Mesodermal cell (in vitro differentiated cells): ENCODE measurements around the gene OTOGL.
"Not testable (repeated sequence)": the region's sequence is repeated elsewhere in the genome, so short reads cannot be mapped to it uniquely, and the experiment has no call there.

Experiments used
- H3K27ac ChIP-seq: 2 replicates; pipeline ENCODE4 v1.7.0; 2013; ENCODE audit warnings: mild to moderate bottlenecking, low read depth, low read length, moderate library complexity; ENCODE audit not compliant: severe bottlenecking
- H3K36me3 ChIP-seq: 2 replicates; pipeline ENCODE4 v1.7.1; 2013; ENCODE audit warnings: mild to moderate bottlenecking, low read length, moderate library complexity; ENCODE audit not compliant: control insufficient read depth, insufficient read depth
- H3K4me1 ChIP-seq: one replicate; pipeline ENCODE4 v1.7.1; 2013; ENCODE audit warnings: mild to moderate bottlenecking, low read length; ENCODE audit not compliant: insufficient read depth, control insufficient read depth, poor library complexity, severe bottlenecking
- H3K4me3 ChIP-seq: 2 replicates; pipeline ENCODE4 v1.7.0; 2013; ENCODE audit warnings: low read length, control low read depth, mild to moderate bottlenecking; ENCODE audit not compliant: insufficient read depth, poor library complexity, severe bottlenecking; ENCODE audit errors: extremely low read depth
- H3K9me3 ChIP-seq: 2 replicates; pipeline ENCODE4 v1.7.1; 2013; ENCODE audit warnings: mild to moderate bottlenecking, low read length, moderate library complexity; ENCODE audit not compliant: control insufficient read depth
- WGBS, 2 experiments: methylation state at CpG; one replicate each; pipeline ENCODE4 v1.1.5; 2013; ENCODE audit warnings: missing lambda C conversion rate in 2 of 2; ENCODE audit not compliant: insufficient coverage in 2 of 2; 5-methylcytosine and 5-hydroxymethylcytosine counted together

Gene OTOGL

DNA sequence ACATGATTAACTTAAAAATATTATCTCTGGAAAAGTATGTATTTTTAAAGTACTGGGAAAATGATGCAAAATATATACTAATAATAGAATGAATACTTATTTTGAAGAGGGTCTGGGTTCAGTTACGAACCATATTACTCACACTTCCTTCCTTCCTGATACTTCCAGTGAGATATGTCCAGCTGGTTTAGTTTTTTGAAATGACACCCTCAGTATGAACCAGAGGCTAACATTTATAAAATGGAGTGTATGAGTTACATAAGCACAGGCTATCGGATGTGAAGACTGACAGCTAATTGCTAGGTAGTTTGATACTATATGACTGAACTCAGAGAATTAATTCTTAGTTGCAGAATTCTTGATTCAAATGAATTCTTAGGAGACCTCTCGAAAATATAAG lies 122.9 kb downstream of the OTOGL start:
- 88 to 90% methylated on average over 1 to 2 of the region's 3 CpGs for WGBS, 2 experiments
- no peaks in the 10 kb centered on the region for H3K36me3 ChIP-seq

DNA sequence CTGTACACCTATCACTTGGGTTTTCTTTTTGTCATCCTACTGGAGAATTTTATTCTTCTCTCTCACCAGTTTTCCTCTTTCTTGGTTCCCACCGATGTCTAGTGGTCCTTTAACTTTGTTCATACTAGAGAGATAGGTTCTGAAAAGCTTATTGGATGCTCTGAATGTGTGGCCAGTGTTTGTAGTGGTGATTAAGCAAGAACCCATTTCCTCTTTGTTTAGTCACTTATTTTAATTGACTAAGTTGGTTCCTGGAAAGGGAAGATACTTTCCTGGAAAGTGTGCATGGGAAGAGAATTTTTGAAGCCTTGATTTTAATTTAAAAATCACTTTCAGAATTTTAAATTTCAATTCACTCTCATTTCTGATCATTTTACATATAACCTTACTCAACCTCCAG lies 127.2 kb downstream of the OTOGL start:
- Histone ChIP-seq H3K27ac (no peak overlapping the region), H3K36me3 (no peaks in the 10 kb centered on the region), H3K9me3 (no peaks in the 10 kb centered on the region), H3K4me3 (no peak overlapping the region), H3K4me1 (peaks cover 27% of the 10 kb centered on the region)
- WGBS, 2 experiments, result no CpG with 5 or more reads among the region's 1 CpG

More for the DNA sequence above, 122.9 kb downstream of the OTOGL start:
- Histone ChIP-seq H3K4me1 (peaks cover 28% of the 10 kb centered on the region), H3K27ac (no peak overlapping the region), H3K9me3 (no peaks in the 10 kb centered on the region), H3K4me3 (no peak overlapping the region)

DNA sequence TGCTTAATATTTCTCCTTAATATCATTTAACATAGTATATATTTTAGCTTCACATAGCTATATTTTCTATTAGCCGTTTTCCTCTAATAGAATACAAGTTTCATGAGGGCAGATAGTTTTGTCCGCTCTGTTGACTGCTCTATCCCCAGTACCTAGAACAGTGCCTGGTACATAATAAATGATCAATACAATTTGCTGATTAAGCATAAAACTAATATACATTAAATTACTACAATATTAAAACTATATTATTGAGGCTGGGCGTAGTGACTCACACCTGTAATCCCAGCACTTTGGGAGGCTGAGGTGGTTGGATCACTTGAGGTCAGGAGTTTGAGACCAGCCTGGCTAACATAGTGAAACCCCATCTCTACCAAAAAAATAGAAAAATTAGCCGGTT lies 128.6 kb downstream of the OTOGL start:
- not testable (repeated sequence) for H3K4me3 ChIP-seq, H3K27ac ChIP-seq, H3K36me3 ChIP-seq, H3K9me3 ChIP-seq
- WGBS, 2 experiments, result 40 to 100% methylated on average over 1 of the region's 4 CpGs
- H3K4me1 ChIP-seq, result peaks cover 22% of the 10 kb centered on the region

DNA sequence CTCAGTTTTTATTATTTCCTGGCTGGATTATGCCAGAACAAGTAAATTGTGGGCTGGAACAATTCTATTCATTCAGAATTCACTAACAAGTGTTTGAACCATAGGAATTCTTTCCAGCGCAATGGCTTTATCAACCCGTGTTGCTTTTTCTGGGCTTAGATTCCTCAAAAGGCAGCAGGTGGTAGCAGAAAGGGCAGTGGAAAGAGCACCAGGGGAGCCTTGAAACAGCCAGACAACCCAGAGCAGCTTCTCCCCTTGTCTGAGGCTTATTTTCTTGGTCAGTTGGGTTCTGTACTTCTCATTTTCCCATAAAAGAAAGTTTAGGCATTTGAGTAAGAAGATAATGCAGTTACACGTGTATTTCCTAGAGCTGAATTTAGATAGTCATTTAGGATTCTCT lies 130.7 kb downstream of the OTOGL start:
- WGBS, 2 experiments, result 15% methylated on average over 2 of the region's 3 CpGs; no CpG with 5 or more reads in 1 of the 2 experiments
- no peak overlapping the region for H3K27ac ChIP-seq
- H3K4me1 ChIP-seq, result peaks cover 22% of the 10 kb centered on the region
- no peaks in the 10 kb centered on the region for H3K36me3 ChIP-seq
- H3K4me3 ChIP-seq, result no peak overlapping the region
- H3K9me3 ChIP-seq, result no peaks in the 10 kb centered on the region

DNA sequence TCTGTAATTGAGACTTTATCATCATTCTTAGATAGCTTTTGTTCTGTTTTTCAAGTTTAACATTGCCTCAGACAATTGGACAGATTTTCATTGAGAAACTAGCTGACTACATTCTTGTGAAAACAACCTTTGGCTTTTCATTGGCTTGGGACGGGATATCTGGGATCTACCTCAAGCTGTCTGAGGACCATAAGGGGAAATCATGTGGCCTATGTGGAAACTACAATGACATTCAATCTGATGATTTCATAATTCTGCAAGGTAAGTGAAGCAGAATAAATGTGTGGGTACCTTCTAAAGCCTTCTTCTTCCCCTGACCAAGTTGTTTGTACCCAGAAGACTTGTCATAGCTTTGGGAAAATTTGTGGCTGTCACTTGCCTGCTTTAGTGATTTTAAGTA lies 133.5 kb downstream of the OTOGL start:
- H3K9me3 ChIP-seq, result no peaks in the 10 kb centered on the region
- no peak overlapping the region for H3K27ac ChIP-seq
- peaks cover 10% of the 10 kb centered on the region for H3K4me1 ChIP-seq
- H3K4me3 ChIP-seq, result no peak overlapping the region
- WGBS, 2 experiments, result 100% methylated on average over 1 of the region's 1 CpG; no CpG with 5 or more reads in 1 of the 2 experiments
- H3K36me3 ChIP-seq, result no peaks in the 10 kb centered on the region

DNA sequence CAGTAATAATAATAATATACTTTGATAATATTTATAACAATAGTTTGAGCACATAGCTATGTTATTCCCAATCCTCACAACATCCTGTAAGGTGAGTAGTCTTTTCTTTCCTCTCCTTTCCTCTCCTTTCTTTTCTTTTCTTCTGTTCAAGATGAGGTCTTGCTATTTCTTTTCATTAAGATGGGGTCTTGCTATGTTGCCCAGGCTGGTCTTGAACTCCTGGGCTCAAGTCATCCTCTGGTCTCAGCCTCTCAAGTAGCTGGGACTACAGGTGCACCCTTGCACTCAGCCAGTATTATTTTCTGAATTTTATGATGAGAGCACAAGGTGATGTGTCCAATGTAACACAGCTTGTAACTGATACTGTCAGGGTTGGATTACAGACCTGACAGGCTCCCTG lies 134.6 kb downstream of the OTOGL start:
- Histone ChIP-seq H3K4me1 (peaks cover 10% of the 10 kb centered on the region), H3K36me3 (no peaks in the 10 kb centered on the region), H3K27ac (no peak overlapping the region), H3K4me3 (no peak overlapping the region), H3K9me3 (no peaks in the 10 kb centered on the region)

DNA sequence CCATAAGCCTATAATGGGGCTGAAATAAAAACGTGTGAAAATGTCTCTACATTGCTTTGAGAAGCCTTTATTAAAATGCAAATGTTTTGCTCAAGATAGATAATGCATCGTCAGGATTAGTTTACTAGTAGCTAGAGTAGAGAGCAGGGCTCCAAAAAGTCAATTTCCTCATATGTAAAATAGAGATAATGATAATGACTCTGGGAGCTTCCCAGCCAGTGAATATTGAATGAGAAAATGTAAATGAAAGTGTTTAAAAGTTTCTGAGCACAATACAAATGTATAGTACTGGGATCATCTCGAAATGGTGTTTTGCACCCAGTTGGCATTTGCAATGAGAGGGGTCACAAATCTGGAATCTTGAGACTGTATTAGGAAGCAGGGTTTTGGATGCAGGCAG lies 135.3 kb downstream of the OTOGL start:
- 71 to 81% methylated on average over 2 to 3 of the region's 3 CpGs for WGBS, 2 experiments
- H3K9me3 ChIP-seq, result peaks cover under 1% of the 10 kb centered on the region
- no peak overlapping the region for H3K4me3 ChIP-seq
- H3K36me3 ChIP-seq, result no peaks in the 10 kb centered on the region
- no peak overlapping the region for H3K27ac ChIP-seq
- H3K4me1 ChIP-seq, result peaks cover 6% of the 10 kb centered on the region

DNA sequence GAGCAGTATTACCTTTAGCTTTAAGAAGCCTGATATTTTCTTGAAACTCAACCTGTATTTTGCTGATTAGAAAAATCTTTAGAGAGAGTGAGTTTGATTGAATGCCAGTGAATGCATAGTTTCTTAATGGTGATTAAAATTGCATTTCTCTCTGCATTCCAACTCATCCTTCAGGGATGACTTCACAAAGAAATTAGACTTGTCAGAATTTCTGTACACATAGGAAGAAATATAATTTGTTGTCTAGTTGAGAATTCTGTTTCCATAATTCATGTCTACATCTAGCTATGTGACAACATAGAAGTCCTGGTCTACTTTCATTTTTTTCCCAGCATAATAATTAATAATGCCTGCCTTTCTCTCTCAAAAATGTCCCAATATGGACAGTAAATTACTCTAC lies 136.6 kb downstream of the OTOGL start:
- no peak overlapping the region for H3K27ac ChIP-seq
- H3K4me1 ChIP-seq, result no peaks in the 10 kb centered on the region
- H3K36me3 ChIP-seq, result no peaks in the 10 kb centered on the region
- H3K9me3 ChIP-seq, result peaks cover 6% of the 10 kb centered on the region
- no peak overlapping the region for H3K4me3 ChIP-seq

DNA sequence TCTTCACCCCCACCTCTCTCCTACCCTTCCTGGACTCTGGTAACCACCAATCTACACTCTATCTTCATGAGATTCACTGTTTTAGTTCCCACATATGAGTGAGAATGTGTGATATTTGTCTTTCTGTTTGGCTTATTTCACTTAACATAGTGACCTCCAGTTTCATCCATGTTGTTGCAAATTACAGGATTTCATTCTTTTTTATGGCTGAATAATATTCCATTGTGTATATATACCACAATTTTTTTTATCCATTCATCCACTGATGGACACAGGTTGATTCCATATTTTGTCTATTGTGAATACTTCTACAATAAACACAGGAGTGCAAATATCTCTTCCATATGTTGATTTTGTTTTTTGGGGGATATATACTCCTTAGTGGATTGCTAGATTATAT lies 140.5 kb downstream of the OTOGL start:
- no peaks in the 10 kb centered on the region for H3K4me1 ChIP-seq
- H3K36me3 ChIP-seq, result no peaks in the 10 kb centered on the region
- peaks cover 6% of the 10 kb centered on the region for H3K9me3 ChIP-seq
- no peak overlapping the region for H3K4me3 ChIP-seq
- H3K27ac ChIP-seq, result no peak overlapping the region

DNA sequence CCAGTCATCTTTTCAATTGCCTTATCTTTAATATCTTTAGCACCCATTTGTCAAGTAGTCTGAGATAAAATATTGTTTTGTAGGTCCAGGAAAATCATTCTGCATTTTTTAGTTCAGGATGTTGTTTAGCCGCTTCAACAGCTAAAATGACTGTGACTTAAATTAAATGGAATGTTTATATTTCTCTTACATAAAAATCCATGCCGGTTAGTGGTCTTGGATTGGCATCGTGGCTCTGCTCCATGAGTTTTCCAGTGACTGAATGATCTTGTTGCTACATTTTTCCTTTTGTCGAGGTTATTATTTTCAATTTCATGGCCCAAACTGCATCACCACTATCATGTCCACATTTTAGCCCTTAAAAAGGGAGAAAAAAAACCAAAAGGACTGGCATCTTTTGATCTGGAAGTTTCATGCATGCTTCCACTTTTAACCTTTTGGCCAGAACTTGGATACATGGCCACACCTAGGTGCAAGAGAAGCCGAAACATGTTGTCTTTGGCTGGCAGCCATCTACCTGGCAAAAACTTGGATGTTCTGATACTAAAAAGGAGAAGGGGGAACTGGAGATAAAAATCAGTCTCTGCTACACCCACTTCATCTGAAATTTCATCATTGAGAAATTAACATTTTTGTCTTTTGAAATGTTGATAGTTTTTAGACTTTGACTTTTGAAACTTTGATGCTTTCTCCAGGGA lies 142.4 kb downstream of the OTOGL start:
- H3K4me1 ChIP-seq, result no peaks in the 10 kb centered on the region
- H3K9me3 ChIP-seq, result peaks cover 6% of the 10 kb centered on the region
- H3K36me3 ChIP-seq, result no peaks in the 10 kb centered on the region
- WGBS, 2 experiments, result 100% methylated on average over 1 of the region's 5 CpGs
- no peak overlapping the region for H3K4me3 ChIP-seq
- no peak overlapping the region for H3K27ac ChIP-seq

DNA sequence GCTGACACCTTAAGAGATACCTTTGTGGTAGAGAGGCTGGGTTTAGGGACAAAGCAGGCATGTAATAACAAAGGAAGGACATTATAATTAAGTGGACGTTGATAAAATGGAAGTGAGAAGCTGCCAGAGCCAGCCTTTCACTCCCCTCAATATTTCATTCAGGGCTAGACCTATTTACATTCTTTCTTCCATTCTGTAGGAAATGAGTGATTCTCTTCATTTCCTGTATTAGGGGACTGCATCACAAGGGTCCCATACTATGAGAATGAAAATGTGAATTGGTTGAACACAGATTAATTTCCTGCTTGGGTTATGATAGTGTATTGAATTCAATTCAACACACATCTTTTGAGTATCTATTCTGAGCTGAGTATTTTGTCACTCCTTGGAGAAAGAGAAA lies 143.0 kb downstream of the OTOGL start:
- no CpG with 5 or more reads among the region's 1 CpG for WGBS, 2 experiments
- no peaks in the 10 kb centered on the region for H3K36me3 ChIP-seq
- no peak overlapping the region for H3K4me3 ChIP-seq
- H3K9me3 ChIP-seq, result peaks cover 6% of the 10 kb centered on the region
- H3K4me1 ChIP-seq, result no peaks in the 10 kb centered on the region
- H3K27ac ChIP-seq, result no peak overlapping the region
